HG02798 (cell line): Measurements from ENCODE around the gene PLPPR3.
"Not testable (repeated sequence)": the region's sequence is repeated elsewhere in the genome, so short reads cannot be mapped to it uniquely, and the experiment has no call there.

Source experiments
- ATAC-seq: cut with Tn5 transposase; IDR thresholded peaks from one replicate; pipeline ENCODE4 v1.9.1; 2021; ENCODE audit warnings: mild to moderate bottlenecking; ENCODE audit not compliant: unreplicated experiment, poor library complexity

PLPPR3 gene

GRCh38 chr19:853614-854220, 32.0 kb upstream of the PLPPR3 start:
- ATAC-seq = not testable (repeated sequence)

GRCh38 chr19:853014-853585, 31.3 kb upstream of the PLPPR3 start:
- ATAC-seq = no peak

- ATAC-seq = no peak
These were observed 30.6 kb upstream of the PLPPR3 start, which contains the start of gene ELANE for GRCh38 chr19:852136-853013. TSS of gene ELANE (plus strand) at chr19:852303. CDS start at chr19:852329, 26 bp downstream.

GRCh38 chr19:850979-851335, 29.2 kb upstream of the PLPPR3 start:
- ATAC-seq = no peak

GRCh38 chr19:850221-850978, 28.6 kb upstream of the PLPPR3 start:
- no peak for ATAC-seq

- ATAC-seq = not testable (repeated sequence)
These were observed 27.4 kb upstream of the PLPPR3 start for GRCh38 chr19:849195-849594.

GRCh38 chr19:848386-848921, 26.7 kb upstream of the PLPPR3 start:
- no peak for ATAC-seq

- ATAC-seq = no peak
These were observed 24.2 kb upstream of the PLPPR3 start for GRCh38 chr19:845707-846521.

GRCh38 chr19:844546-844971, 22.8 kb upstream of the PLPPR3 start:
- ATAC-seq = no peak

GRCh38 chr19:843836-844545, 22.2 kb upstream of the PLPPR3 start:
- ATAC-seq = no peak

GRCh38 chr19:843180-843835, 21.6 kb upstream of the PLPPR3 start:
- no peak for ATAC-seq

GRCh38 chr19:842802-843179, 21.0 kb upstream of the PLPPR3 start:
- not testable (repeated sequence) for ATAC-seq

- no peak for ATAC-seq
These were observed 18.9 kb upstream of the PLPPR3 start, which contains the start of gene PRTN3 for GRCh38 chr19:840519-841206. TSS of gene PRTN3 (plus strand) at chr19:840999. CDS start at chr19:841009, 10 bp downstream.

GRCh38 chr19:835210-835810, 13.6 kb upstream of the PLPPR3 start:
- no peak for ATAC-seq

GRCh38 chr19:834216-834615, 12.5 kb upstream of the PLPPR3 start:
- ATAC-seq = no peak

GRCh38 chr19:831407-832369, 9.9 kb upstream of the PLPPR3 start:
- no peak for ATAC-seq
